Measurements from ENCODE around the gene SV2B. TPM values are rescaled to one million over a fixed set of nuclear protein-coding genes. Genes with fewer than 3 reads are reported as not detected.

SV2B gene
- total RNA-seq, 2 experiments from 2014 or later, result not detected

DNA sequence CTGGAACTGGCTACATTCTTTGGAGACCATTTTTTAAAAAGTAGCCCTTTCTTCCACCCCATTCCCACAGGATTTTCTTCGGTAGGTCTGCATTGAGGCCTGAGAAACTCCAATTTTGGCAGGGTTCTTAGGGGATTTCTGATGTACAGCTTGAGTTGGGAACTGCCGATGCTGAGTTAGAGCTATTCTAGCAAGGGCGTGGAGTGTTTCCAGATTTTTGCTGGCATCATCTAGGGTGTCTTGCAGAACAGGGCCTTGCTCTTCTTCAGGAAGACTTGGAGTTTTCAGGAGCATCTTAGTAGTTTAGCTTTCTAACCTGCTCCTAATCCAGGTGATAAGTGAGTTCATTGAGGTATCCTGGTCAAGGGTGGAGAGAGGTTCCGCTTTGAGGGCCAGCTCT lies 41.0 kb downstream of the SV2B start:
- H3K4me3 Mint-ChIP-seq, result no peak overlapping the region
- H3K9me3 Mint-ChIP-seq, result no peaks in the 10 kb centered on the region
- ChIA-PET POLR2A (no interaction called here), CTCF (no interaction called here)
- no peak overlapping the region for H3K27ac ChIP-seq (ENCODE audit: low read depth in 1 of 2, low read length in 2 of 2)
- no peak overlapping the region for H3K27ac Mint-ChIP-seq
- H3K27me3 ChIP-seq (ENCODE audit: control insufficient read depth in 1 of 2, insufficient read depth in 2 of 2, low read length in 2 of 2), result peaks cover 7 to 12% of the 10 kb centered on the region in 2 experiments
- intact Hi-C loops (cut with DNase I, micrococcal nuclease), result no loop called here
- TF ChIP-seq, protein P1, sequence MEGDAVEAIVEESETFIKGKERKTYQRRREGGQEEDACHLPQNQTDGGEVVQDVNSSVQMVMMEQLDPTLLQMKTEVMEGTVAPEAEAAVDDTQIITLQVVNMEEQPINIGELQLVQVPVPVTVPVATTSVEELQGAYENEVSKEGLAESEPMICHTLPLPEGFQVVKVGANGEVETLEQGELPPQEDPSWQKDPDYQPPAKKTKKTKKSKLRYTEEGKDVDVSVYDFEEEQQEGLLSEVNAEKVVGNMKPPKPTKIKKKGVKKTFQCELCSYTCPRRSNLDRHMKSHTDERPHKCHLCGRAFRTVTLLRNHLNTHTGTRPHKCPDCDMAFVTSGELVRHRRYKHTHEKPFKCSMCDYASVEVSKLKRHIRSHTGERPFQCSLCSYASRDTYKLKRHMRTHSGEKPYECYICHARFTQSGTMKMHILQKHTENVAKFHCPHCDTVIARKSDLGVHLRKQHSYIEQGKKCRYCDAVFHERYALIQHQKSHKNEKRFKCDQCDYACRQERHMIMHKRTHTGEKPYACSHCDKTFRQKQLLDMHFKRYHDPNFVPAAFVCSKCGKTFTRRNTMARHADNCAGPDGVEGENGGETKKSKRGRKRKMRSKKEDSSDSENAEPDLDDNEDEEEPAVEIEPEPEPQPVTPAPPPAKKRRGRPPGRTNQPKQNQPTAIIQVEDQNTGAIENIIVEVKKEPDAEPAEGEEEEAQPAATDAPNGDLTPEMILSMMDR (IDR thresholded peaks at IDR 0.05), result no peak
- DNase-seq (no peak), ATAC-seq (ENCODE audit: poor library complexity) (no peak)
- peaks cover 56% of the 10 kb centered on the region for H3K27me3 Mint-ChIP-seq
- H3K36me3 Mint-ChIP-seq (ENCODE audit: low read depth), result no peaks in the 10 kb centered on the region
- no peaks in the 10 kb centered on the region for H3K4me1 Mint-ChIP-seq (ENCODE audit: low read depth)
- no peaks in the 10 kb centered on the region for H3K36me3 ChIP-seq (ENCODE audit: insufficient read depth, low read length)
- H3K9me3 ChIP-seq (ENCODE audit: control insufficient read depth in 1 of 2, insufficient read depth in 1 of 2, low read length in 2 of 2), result no peaks in the 10 kb centered on the region
- H3K4me1 ChIP-seq (ENCODE audit: insufficient read depth, low read length), result no peaks in the 10 kb centered on the region
- no peak overlapping the region for H3K4me3 ChIP-seq (ENCODE audit: low read length)

DNA sequence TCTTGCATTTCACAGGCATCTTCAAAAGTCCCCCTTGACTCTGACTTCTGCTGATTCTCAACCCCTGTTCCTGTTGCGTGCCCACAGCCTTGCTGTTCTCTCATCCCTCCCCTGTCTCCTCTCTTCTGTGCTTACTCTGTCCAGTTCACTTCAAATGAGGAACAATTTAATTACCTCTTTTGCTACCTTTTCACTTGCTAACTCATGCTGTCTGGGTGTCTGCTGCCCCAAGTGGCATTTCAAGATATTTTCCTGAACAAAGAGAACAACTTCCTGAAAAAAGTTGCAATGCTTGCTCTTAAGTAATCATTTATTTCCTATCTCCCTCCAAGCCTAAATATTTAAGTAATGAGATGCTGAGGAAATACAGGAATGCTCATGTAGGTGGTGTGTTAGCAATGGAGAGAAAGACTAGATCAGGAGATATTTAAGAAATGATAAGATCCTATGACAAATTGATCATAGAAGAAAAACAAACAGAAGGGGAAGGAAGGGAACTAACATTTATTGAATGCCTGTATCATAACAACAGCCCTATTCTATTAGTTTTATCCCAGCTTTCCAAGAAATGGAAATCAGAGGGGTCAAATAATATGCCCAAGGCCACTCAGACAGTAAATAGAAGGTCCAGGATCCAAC lies 42.2 kb downstream of the SV2B start:
- H3K9me3 Mint-ChIP-seq, result no peaks in the 10 kb centered on the region
- H3K27me3 ChIP-seq (ENCODE audit: control insufficient read depth in 1 of 2, insufficient read depth in 2 of 2, low read length in 2 of 2), result peaks cover 2 to 8% of the 10 kb centered on the region in 2 experiments
- H3K36me3 ChIP-seq (ENCODE audit: insufficient read depth, low read length), result no peaks in the 10 kb centered on the region
- ATAC-seq (ENCODE audit: poor library complexity) (no peak), DNase-seq (peak in 2 of 14 experiments; percentile 9 to 14)
- H3K4me1 ChIP-seq (ENCODE audit: insufficient read depth, low read length), result no peaks in the 10 kb centered on the region
- intact Hi-C loops (cut with DNase I, micrococcal nuclease), result no loop called here
- no peak overlapping the region for H3K27ac ChIP-seq (ENCODE audit: low read depth in 1 of 2, low read length in 2 of 2)
- H3K36me3 Mint-ChIP-seq (ENCODE audit: low read depth), result no peaks in the 10 kb centered on the region
- H3K4me1 Mint-ChIP-seq (ENCODE audit: low read depth), result no peaks in the 10 kb centered on the region
- TF ChIP-seq, protein P1 (IDR thresholded peaks at IDR 0.05), result no peak
- no peak overlapping the region for H3K4me3 Mint-ChIP-seq
- ChIA-PET CTCF (no interaction called here), POLR2A (no interaction called here)
- no peak overlapping the region for H3K27ac Mint-ChIP-seq
- peaks cover 55% of the 10 kb centered on the region for H3K27me3 Mint-ChIP-seq
- no peaks in the 10 kb centered on the region for H3K9me3 ChIP-seq (ENCODE audit: control insufficient read depth in 1 of 2, insufficient read depth in 1 of 2, low read length in 2 of 2)
- no peak overlapping the region for H3K4me3 ChIP-seq (ENCODE audit: low read length)

DNA sequence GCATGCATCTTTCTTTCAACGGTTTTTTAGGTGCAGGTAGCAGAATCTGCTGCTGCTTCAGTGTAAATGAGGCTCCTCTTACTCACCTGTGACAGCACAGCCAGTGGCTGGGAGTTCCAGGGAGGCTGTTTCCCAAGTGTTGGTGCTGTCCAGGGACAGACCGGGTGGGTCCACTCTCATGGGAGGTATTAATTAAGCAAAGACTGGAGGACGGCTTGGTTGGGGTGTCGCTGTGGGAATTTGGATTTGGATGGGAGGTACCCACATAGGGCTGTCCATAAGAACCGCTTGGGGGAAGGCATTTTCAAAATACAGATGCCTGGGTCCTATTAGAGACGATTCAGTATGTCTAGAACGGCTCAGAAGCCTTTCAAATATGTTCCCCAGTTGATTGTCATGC lies 42.9 kb downstream of the SV2B start:
- intact Hi-C loops (cut with DNase I, micrococcal nuclease), result no loop called here
- no peak overlapping the region for H3K4me3 Mint-ChIP-seq
- CTCF ChIA-PET, result no interaction called here

More for the DNA sequence above, 42.9 kb downstream of the SV2B start:
- H3K9me3 Mint-ChIP-seq, result no peaks in the 10 kb centered on the region
- H3K36me3 Mint-ChIP-seq (ENCODE audit: low read depth), result no peaks in the 10 kb centered on the region
- H3K4me1 Mint-ChIP-seq (ENCODE audit: low read depth), result no peaks in the 10 kb centered on the region
- no peak overlapping the region for H3K27ac Mint-ChIP-seq
- Histone ChIP-seq H3K9me3 (ENCODE audit: control insufficient read depth in 1 of 2, insufficient read depth in 1 of 2, low read length in 2 of 2) (no peaks in the 10 kb centered on the region), H3K27ac (ENCODE audit: low read depth in 1 of 2, low read length in 2 of 2) (no peak overlapping the region), H3K36me3 (ENCODE audit: insufficient read depth, low read length) (no peaks in the 10 kb centered on the region), H3K27me3 (ENCODE audit: control insufficient read depth in 1 of 2, insufficient read depth in 2 of 2, low read length in 2 of 2) (peaks cover 2 to 11% of the 10 kb centered on the region in 2 experiments), H3K4me3 (ENCODE audit: low read length) (no peak overlapping the region), H3K4me1 (ENCODE audit: insufficient read depth, low read length) (no peaks in the 10 kb centered on the region)
- POLR2A ChIA-PET, result no interaction called here
- TF ChIP-seq, protein P1 (IDR thresholded peaks at IDR 0.05), result no peak
- ATAC-seq (ENCODE audit: poor library complexity), result no peak
- DNase-seq, result no peak
- H3K27me3 Mint-ChIP-seq, result peaks cover 55% of the 10 kb centered on the region

All from CD4-positive, alpha-beta T cell (primary cell).